ENCODE results near the gene DYTN. TPM values are rescaled to one million over a fixed set of nuclear protein-coding genes. Genes with fewer than 3 reads are reported as not detected.

DYTN gene, protein sequence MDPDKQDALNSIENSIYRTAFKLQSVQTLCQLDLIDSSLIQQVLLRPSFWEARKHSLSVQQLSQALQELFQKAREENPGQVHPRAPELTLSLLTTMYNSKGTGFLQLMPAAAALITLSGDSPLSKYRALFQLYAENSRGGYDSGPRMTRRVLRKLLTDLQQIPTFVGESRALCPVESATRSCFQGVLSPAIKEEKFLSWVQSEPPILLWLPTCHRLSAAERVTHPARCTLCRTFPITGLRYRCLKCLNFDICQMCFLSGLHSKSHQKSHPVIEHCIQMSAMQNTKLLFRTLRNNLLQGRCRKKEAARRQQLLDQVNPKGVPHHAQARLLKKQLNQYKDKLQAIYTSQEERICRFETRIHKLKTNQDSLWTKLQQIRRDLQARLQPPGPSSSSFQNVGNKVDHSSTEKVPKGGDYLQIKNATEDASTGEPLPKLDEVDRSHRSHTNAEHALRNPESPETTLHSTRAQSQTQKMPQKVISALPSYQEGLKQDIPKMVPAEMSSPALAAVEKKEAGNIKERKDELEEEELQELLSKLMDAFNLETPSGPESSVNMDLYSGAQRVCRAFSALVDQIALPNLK
- not detected in 3 replicates for total RNA-seq

DNA sequence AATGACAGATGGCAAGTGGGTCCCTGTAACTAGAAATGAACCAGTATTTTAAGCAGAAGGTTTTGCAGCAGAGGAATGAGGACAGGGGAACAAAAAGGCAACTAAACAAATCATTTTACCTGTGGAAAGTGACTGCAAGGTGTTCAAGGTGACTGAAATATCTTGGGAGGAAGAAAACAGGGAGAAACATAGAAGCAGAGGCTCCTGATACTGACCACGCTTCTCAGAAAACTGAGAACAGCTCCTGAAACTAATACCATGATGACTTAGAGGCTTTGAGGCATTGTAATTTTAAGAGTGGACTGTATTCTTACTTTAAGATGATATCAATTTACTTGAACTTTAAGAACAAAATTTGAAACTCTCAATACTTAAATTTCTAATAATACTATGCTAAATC is at the start of gene DYTN:
Gene DYTN, minus strand, starts transcription at position 101 of the 400 bp plus-strand sequence. CDS start 117 bp downstream, outside the sequence.
- DNase-seq (ENCODE audit: low spot score in 2 of 2, unreplicated experiment in 2 of 2), result no peak
- H3K9me3 Mint-ChIP-seq, result peaks cover 4% of the 10 kb centered on the region
- no peaks in the 10 kb centered on the region for H3K36me3 Mint-ChIP-seq
- TF ChIP-seq, protein P1, sequence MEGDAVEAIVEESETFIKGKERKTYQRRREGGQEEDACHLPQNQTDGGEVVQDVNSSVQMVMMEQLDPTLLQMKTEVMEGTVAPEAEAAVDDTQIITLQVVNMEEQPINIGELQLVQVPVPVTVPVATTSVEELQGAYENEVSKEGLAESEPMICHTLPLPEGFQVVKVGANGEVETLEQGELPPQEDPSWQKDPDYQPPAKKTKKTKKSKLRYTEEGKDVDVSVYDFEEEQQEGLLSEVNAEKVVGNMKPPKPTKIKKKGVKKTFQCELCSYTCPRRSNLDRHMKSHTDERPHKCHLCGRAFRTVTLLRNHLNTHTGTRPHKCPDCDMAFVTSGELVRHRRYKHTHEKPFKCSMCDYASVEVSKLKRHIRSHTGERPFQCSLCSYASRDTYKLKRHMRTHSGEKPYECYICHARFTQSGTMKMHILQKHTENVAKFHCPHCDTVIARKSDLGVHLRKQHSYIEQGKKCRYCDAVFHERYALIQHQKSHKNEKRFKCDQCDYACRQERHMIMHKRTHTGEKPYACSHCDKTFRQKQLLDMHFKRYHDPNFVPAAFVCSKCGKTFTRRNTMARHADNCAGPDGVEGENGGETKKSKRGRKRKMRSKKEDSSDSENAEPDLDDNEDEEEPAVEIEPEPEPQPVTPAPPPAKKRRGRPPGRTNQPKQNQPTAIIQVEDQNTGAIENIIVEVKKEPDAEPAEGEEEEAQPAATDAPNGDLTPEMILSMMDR (IDR thresholded peaks at IDR 0.05; ENCODE audit: unreplicated experiment), result no peak
- H3K27ac Mint-ChIP-seq, result no peak within 1 kb of the TSS
- H3K27me3 Mint-ChIP-seq (ENCODE audit: low read depth), result peaks cover 12% of the 10 kb centered on the region
- no peak within 1 kb of the TSS for H3K4me3 Mint-ChIP-seq
- H3K4me1 Mint-ChIP-seq, result no peaks in the 10 kb centered on the region

DNA sequence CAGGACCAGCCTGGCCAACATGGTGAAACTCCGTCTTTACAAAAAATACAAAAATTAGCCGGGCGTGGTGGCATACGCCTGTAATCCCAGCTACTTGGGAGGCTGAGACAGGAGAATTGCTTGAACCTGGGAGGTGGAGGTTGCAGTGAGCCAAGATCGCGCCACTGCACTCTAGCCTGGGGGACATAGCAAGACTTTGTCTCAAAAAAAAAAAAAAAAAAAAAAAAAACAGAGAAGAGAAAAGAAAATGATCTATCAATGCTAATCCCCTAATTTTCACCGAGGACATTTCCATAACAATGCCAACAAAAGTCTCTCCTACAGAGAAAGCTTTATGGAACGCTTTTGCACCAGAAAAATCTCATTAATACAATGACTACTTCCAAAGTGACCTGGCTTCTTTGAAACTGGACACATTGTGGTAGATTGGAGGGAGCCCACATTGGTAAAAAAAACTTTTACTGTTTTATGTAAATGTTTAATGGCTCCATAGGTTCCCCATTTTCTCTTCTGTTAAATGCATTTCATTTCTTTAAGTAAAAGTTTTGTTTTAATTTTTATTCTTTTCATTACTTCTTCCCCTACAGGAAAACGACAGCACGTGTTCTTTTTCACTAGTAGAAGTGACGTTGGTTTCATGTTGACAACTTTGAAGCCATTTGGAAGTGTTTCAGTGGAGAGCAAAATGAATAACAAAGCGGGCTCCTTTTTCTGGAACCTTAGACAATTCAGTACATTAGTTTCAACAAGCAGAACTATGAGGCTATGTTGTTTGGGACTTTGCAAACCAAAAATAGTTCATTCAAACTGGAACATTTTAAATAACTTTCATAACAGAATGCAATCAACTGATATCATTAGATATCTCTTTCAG is 48.1 kb upstream of the DYTN start:
- Mint-ChIP-seq H3K4me1 (peaks cover 18% of the 10 kb centered on the region), H3K27me3 (ENCODE audit: low read depth) (peaks cover 3% of the 10 kb centered on the region), H3K4me3 (peak overlapping the region; percentile 90), H3K9me3 (no peaks in the 10 kb centered on the region), H3K27ac (peak overlapping the region; percentile 94), H3K36me3 (peaks cover 19% of the 10 kb centered on the region)
- no peak for DNase-seq (ENCODE audit: low spot score in 2 of 2, unreplicated experiment in 2 of 2)
- TF ChIP-seq, protein P1 (IDR thresholded peaks at IDR 0.05; ENCODE audit: unreplicated experiment), result no peak

DNA sequence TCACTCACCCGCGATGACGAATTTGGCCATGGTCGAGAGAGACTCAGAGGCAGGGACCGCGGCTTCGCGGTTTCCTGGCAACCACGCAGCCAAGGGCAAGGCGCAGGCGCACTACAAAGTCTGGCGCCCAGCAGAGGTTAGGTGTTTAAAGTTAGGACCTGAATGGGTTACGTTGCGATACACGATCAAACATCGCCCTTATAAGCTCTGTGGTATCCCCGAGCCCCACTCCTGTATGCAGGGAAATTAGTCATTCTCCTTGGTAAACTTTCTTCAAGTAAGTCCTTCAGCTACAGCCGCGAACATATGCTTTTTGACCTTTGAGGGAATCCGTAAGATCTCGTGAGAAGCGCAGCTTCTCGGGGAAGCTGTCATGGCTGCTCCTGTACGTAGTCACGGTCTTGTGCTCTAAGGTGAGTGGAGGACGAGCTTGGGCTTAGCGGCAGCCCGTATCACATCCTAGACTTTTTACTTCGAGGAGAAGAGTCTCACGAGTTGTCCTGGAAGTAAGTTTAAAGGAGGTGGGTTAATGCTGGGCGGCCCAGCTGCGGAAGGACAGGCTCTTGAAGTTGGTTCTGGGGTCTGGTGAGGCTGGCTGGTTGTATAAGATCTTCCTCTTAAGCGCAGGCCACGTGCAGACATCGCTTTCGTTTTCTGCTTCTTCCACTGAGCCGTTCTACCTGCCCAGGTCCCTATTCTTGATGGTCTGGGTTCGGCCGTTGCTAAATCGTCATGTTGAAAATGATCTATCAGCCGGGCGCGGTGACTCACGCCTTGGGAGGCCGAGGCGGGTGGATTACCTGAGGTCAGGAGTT is 47.3 kb upstream of the DYTN start, which contains the start of the genes FASTKD2 and MDH1B:
Gene FASTKD2, plus strand, starts transcription at position 365 of the 815 bp plus-strand sequence. CDS start 1,088 bp downstream, outside the sequence.
Gene MDH1B, minus strand, starts transcription at position 87 of the 815 bp plus-strand sequence. Its CDS starts 57 bp downstream, at position 30.
- H3K4me1 Mint-ChIP-seq, result peaks cover 18% of the 10 kb centered on the region
- TF ChIP-seq, protein P1 (IDR thresholded peaks at IDR 0.05; ENCODE audit: unreplicated experiment), result no peak
- H3K9me3 Mint-ChIP-seq, result no peaks in the 10 kb centered on the region
- peak within 1 kb of the TSS; percentile 90 for H3K4me3 Mint-ChIP-seq
- H3K36me3 Mint-ChIP-seq, result peaks cover 13% of the 10 kb centered on the region
- H3K27ac Mint-ChIP-seq, result peak within 1 kb of the TSS; percentile 94
- peaks cover 4% of the 10 kb centered on the region for H3K27me3 Mint-ChIP-seq (ENCODE audit: low read depth)
- peak; percentile 64 to 79 for DNase-seq (ENCODE audit: low spot score in 2 of 2, unreplicated experiment in 2 of 2)

DNA sequence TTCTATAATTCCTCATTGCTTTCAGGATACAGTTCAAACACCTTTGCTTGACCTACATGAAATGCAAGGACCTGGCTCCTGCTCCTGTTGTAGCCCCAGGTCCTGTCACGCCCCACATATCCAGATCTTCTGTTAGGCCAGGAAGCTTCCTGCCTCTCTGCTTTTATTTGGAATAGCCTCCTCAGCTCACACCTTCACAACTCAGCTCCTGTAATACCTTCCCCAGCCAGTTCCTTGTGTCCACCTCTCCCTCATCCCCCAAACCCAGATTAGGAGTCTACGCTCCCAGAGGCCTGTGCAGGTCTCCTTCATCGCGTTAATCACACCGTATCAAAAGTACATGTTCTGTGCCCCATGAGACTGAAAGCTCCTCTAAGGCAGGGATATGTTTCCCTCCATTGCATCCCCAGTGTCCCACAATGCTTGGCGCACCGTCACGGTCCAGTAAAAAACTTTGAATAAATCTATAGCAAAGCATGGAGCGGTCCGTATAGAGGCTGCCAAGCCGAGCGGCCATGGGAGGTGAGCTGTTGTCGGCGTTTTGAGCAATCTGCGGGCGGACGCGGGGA is 46.6 kb upstream of the DYTN start:
- no peaks in the 10 kb centered on the region for H3K9me3 Mint-ChIP-seq
- peak overlapping the region; percentile 90 for H3K4me3 Mint-ChIP-seq
- no peak for DNase-seq (ENCODE audit: low spot score in 2 of 2, unreplicated experiment in 2 of 2)
- TF ChIP-seq, protein P1 (IDR thresholded peaks at IDR 0.05; ENCODE audit: unreplicated experiment), result no peak
- peaks cover 18% of the 10 kb centered on the region for H3K4me1 Mint-ChIP-seq
- peak overlapping the region; percentile 94 for H3K27ac Mint-ChIP-seq
- peaks cover 9% of the 10 kb centered on the region for H3K27me3 Mint-ChIP-seq (ENCODE audit: low read depth)
- H3K36me3 Mint-ChIP-seq, result peaks cover 9% of the 10 kb centered on the region

All from mesothelial cell of epicardium (in vitro differentiated cells).